ENCODE measurements around the gene PTPN6.

- TF ChIP-seq, protein P1, sequence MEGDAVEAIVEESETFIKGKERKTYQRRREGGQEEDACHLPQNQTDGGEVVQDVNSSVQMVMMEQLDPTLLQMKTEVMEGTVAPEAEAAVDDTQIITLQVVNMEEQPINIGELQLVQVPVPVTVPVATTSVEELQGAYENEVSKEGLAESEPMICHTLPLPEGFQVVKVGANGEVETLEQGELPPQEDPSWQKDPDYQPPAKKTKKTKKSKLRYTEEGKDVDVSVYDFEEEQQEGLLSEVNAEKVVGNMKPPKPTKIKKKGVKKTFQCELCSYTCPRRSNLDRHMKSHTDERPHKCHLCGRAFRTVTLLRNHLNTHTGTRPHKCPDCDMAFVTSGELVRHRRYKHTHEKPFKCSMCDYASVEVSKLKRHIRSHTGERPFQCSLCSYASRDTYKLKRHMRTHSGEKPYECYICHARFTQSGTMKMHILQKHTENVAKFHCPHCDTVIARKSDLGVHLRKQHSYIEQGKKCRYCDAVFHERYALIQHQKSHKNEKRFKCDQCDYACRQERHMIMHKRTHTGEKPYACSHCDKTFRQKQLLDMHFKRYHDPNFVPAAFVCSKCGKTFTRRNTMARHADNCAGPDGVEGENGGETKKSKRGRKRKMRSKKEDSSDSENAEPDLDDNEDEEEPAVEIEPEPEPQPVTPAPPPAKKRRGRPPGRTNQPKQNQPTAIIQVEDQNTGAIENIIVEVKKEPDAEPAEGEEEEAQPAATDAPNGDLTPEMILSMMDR (conservative IDR thresholded peaks at IDR 0.05; ENCODE audit: low read length), result no peak
- no peak for TF ChIP-seq EZH2phosphoT487 (IDR thresholded peaks at IDR 0.05; ENCODE audit: borderline replicate concordance)
Observed at GRCh38 chr12:6912164-6912935, 38.8 kb upstream of the PTPN6 start.

Data from Loucy (cell line).